Central memory CD4-positive, alpha-beta T cell (primary cell): ENCODE measurements around the gene MCRIP1.
A peak's percentile ranks its signal among the peaks of the same experiment; 100 is the strongest.

Source experiments
- DNase-seq: peaks from one replicate; pipeline ENCODE4 v3.0.0; 2022
- total RNA-seq, 3 experiments: gene quantifications; one replicate each; lab custom pipeline; 2026; lab: John Stamatoyannopoulos, UW

Gene MCRIP1
- total RNA-seq, result 26.8 to 68.9 (median 55.7) reads per million in 3 experiments

- peak; percentile 92 for DNase-seq
Observed at GRCh38 chr17:81833160-81833920, at the start of gene MCRIP1. Gene MCRIP1 (minus strand): TSS chr17:81833291. CDS start chr17:81824506, 8,785 bp downstream.

GRCh38 chr17:81879121-81879520 is 46.0 kb upstream of the MCRIP1 start:
- no peak for DNase-seq

- no peak for DNase-seq
Observed at GRCh38 chr17:81878294-81878693, 45.2 kb upstream of the MCRIP1 start.

GRCh38 chr17:81877569-81877968 is 44.5 kb upstream of the MCRIP1 start:
- DNase-seq, result no peak

GRCh38 chr17:81871387-81872230 is 38.5 kb upstream of the MCRIP1 start:
- peak; percentile 96 for DNase-seq

- no peak for DNase-seq
Observed at GRCh38 chr17:81870981-81871386, 37.9 kb upstream of the MCRIP1 start, which contains the start of gene ARHGDIA. Gene ARHGDIA (minus strand): TSS chr17:81871337. CDS start chr17:81869930, 1,407 bp downstream.

- DNase-seq, result peak; percentile 44
Observed at GRCh38 chr17:81870131-81870980, 37.3 kb upstream of the MCRIP1 start.

- no peak for DNase-seq
Observed at GRCh38 chr17:81869221-81870130, 36.4 kb upstream of the MCRIP1 start.

GRCh38 chr17:81868674-81869220 is 35.7 kb upstream of the MCRIP1 start:
- DNase-seq, result no peak

- DNase-seq, result no peak
Observed at GRCh38 chr17:81867991-81868673, 35.0 kb upstream of the MCRIP1 start.

GRCh38 chr17:81867170-81867990 is 34.3 kb upstream of the MCRIP1 start:
- no peak for DNase-seq

- DNase-seq, result no peak
Observed at GRCh38 chr17:81866440-81867169, 33.5 kb upstream of the MCRIP1 start.

GRCh38 chr17:81865733-81866439 is 32.8 kb upstream of the MCRIP1 start:
- no peak for DNase-seq

GRCh38 chr17:81865358-81865732 is 32.3 kb upstream of the MCRIP1 start:
- no peak for DNase-seq

GRCh38 chr17:81863833-81864768 is 31.0 kb upstream of the MCRIP1 start:
- no peak for DNase-seq

GRCh38 chr17:81863123-81863675 is 30.1 kb upstream of the MCRIP1 start:
- no peak for DNase-seq
